Testis (tissue), 3 donors: Measurements from ENCODE around the gene POLD3. TPM values are rescaled to one million over a fixed set of nuclear protein-coding genes. Genes with fewer than 3 reads are reported as not detected.

Experiments used
- DNase-seq: peaks from one replicate; pipeline ENCODE4 v3.0.0-alpha.2; 2019
- H3K27ac ChIP-seq, 2 donors: fragments of 200-600 bp; sonication (generic); one replicate each; pipeline ENCODE4 v1.5.1; 2019
- H3K27me3 ChIP-seq: fragments of 200-600 bp; sonication (generic); one replicate; pipeline ENCODE4 v1.5.1; 2019
- H3K36me3 ChIP-seq: fragments of 200-600 bp; sonication (generic); one replicate; pipeline ENCODE4 v1.5.1; 2017; ENCODE audit warnings: low read depth; ENCODE audit errors: missing control alignments
- H3K4me1 ChIP-seq: fragments of 200-600 bp; sonication (generic); one replicate; pipeline ENCODE4 v1.5.1; 2019
- H3K4me3 ChIP-seq, 2 donors: fragments of 200-600 bp; sonication (generic); one replicate each; pipeline ENCODE4 v1.5.1; 2017 to 2019
- H3K9me3 ChIP-seq: fragments of 200-600 bp; sonication (generic); one replicate; pipeline ENCODE4 v1.5.1; 2017
- CTCF ChIP-seq, 3 experiments: fragments of 450-650 bp in 2 of 3; fragments of 200-600 bp in 1 of 3; sonication (generic) in 1 of 3; IDR thresholded peaks; one replicate each; pipeline ENCODE4 v1.5.1; 2016 to 2019; ENCODE audit warnings: antibody characterized with exemption in 3 of 3, mild to moderate bottlenecking in 2 of 3, moderate library complexity in 1 of 3
- POLR2A ChIP-seq: fragments of 450-650 bp; IDR thresholded peaks from one replicate; pipeline ENCODE4 v1.6.1; 2017; ENCODE audit warnings: antibody characterized with exemption, mild to moderate bottlenecking, moderate library complexity
- WGBS, 2 donors: methylation state at CpG; one replicate each; pipeline ENCODE4 v1.1.5; 2018; 5-methylcytosine and 5-hydroxymethylcytosine counted together
- intact Hi-C: fragments of 100-400 bp; cut with DNase I; formaldehyde crosslinking; loops from one replicate; pipeline ENCODE4 v1.15.1; 2023; ENCODE audit warnings: low total_unique reads
- polyA plus RNA-seq: library from polyadenylated mRNA; stranded (reverse); fragments of 350-450 nt; fragmentation: Illumina TruSeq; extraction: RNeasy Lipid Tissue Mini Kit (QIAGEN cat#74804); gene quantifications from one replicate; pipeline ENCODE4 v1.2.3, GENCODE V29; 2014; ENCODE audit warnings: low read depth, low replicate concordance; ENCODE audit not compliant: insufficient read depth
- total RNA-seq, 2 donors: library from RNA; depleted of rRNA; stranded (reverse); fragments of >200 nt; gene quantifications; one replicate each; pipeline ENCODE4 v1.2.3, GENCODE V29; 2016

Gene POLD3
- total and polyA plus RNA-seq, 3 donors from 2014 or later: 25.2 to 36.3 (median 32.9) TPM

- Histone ChIP-seq H3K27ac (no peak overlapping the region), H3K27me3 (no peaks in the 10 kb centered on the region), H3K4me1 (no peaks in the 10 kb centered on the region), H3K9me3 (no peaks in the 10 kb centered on the region), H3K4me3 (no peak overlapping the region), H3K36me3 (no peaks in the 10 kb centered on the region)
- WGBS, 2 donors: 39 to 53% methylated on average over 2 of the region's 2 CpGs
- no peak for TF ChIP-seq CTCF (IDR thresholded peaks at IDR 0.05)
- no peak for TF ChIP-seq POLR2A
- DNase-seq: no peak
- intact Hi-C loops: loop anchor here (5.0 kb wide), 1 partner anchor 52 kb away; no protein-coding TSS in a partner anchor
These were observed 37.7 kb downstream of the POLD3 start for GRCh38 chr11:74630043-74630442.

- no peak overlapping the region for H3K4me3 ChIP-seq
- H3K4me1 ChIP-seq: no peaks in the 10 kb centered on the region
- H3K27me3 ChIP-seq: no peaks in the 10 kb centered on the region
- no peaks in the 10 kb centered on the region for H3K36me3 ChIP-seq
- H3K27ac ChIP-seq: no peak overlapping the region
- 91 to 97% methylated on average over 5 of the region's 5 CpGs for WGBS, 2 donors
- intact Hi-C loops: loop anchor here (5.0 kb wide), 1 partner anchor 49 kb away; no protein-coding TSS in a partner anchor
- no peaks in the 10 kb centered on the region for H3K9me3 ChIP-seq
- no peak for DNase-seq
- no peak for TF ChIP-seq POLR2A
- no peak for TF ChIP-seq CTCF (IDR thresholded peaks at IDR 0.05)
These were observed 41.3 kb downstream of the POLD3 start for GRCh38 chr11:74633406-74634393.

GRCh38 chr11:74634537-74634936 is 42.2 kb downstream of the POLD3 start:
- peaks cover 7% of the 10 kb centered on the region for H3K4me1 ChIP-seq
- H3K27ac ChIP-seq: no peak overlapping the region
- H3K36me3 ChIP-seq: no peaks in the 10 kb centered on the region
- H3K4me3 ChIP-seq: no peak overlapping the region
- H3K9me3 ChIP-seq: no peaks in the 10 kb centered on the region
- H3K27me3 ChIP-seq: no peaks in the 10 kb centered on the region
- DNase-seq: no peak
- 61 to 74% methylated on average over 4 of the region's 4 CpGs for WGBS, 2 donors
- TF ChIP-seq CTCF (IDR thresholded peaks at IDR 0.05): no peak
- TF ChIP-seq POLR2A: no peak
- intact Hi-C loops: loop anchor here (5.0 kb wide), 1 partner anchor 48 kb away; no protein-coding TSS in a partner anchor

- WGBS, 2 donors: 79 to 83% methylated on average over 1 of the region's 1 CpG
- Histone ChIP-seq H3K4me3 (no peak overlapping the region), H3K9me3 (no peaks in the 10 kb centered on the region), H3K27me3 (no peaks in the 10 kb centered on the region), H3K36me3 (no peaks in the 10 kb centered on the region), H3K27ac (no peak overlapping the region), H3K4me1 (peaks cover 8% of the 10 kb centered on the region)
- TF ChIP-seq CTCF (IDR thresholded peaks at IDR 0.05) (no peak), POLR2A (no peak)
- no peak for DNase-seq
- intact Hi-C loops: no loop called here
These were observed 44.3 kb downstream of the POLD3 start for GRCh38 chr11:74636630-74637184.
